Measurements from ENCODE around the gene STIM1. TPM values are rescaled to one million over a fixed set of nuclear protein-coding genes. Genes with fewer than 3 reads are reported as not detected.

STIM1 gene
- total and polyA plus RNA-seq, 10 of the 15 experiments (the other 5 are each of a cell fraction or from before 2014, with no cell fraction given) = 8.6 to 57.7 (median 29.3) TPM

GRCh38 chr11:3833449-3833848, 22.0 kb upstream of the STIM1 start (continued):
- TF ChIP-seq RUNX3 (IDR thresholded peaks at IDR 0.05; ENCODE audit: low read length) = no peak

GRCh38 chr11:3834349-3834663, 21.2 kb upstream of the STIM1 start:
- POLR2A ChIA-PET = no interaction called here
- CTCF ChIA-PET = interaction anchor here (1.2 to 39.6 kb wide), 5 partner anchors 9 to 31 kb away, joined by 3 to 1047 read pairs (median 22); partner anchors contain the start of genes PGAP2 and STIM1
- no TSS peak for BruUV-seq (replicated peaks)
- FAIRE-seq = no peak
- DNase-seq (ENCODE audit: low read depth, low spot score) = no peak
- Histone ChIP-seq H3K79me2 (ENCODE audit: control insufficient read depth, insufficient read depth, low read length) (peaks cover 91% of the 10 kb centered on the region), H3K4me3 (peak overlapping the region; percentile 37), H3K27ac (ENCODE audit: control insufficient read depth, insufficient read depth) (no peak overlapping the region; the same call in none of the 2 replicates), H4K20me1 (ENCODE audit: control insufficient read depth, insufficient read depth) (no peaks in the 10 kb centered on the region; the same call in 1 of the 2 replicates), H3K4me2 (ENCODE audit: control insufficient read depth, insufficient read depth) (peak overlapping the region; percentile 32), H3K36me3 (ENCODE audit: control insufficient read depth in 2 of 2, insufficient read depth in 2 of 2, low read length in 1 of 2) (peaks cover 11 to 24% of the 10 kb centered on the region in 2 experiments; a peak in 3 of 4 replicates), H3K9ac (ENCODE audit: control insufficient read depth, insufficient read depth, low read length) (peak overlapping the region; percentile 28; the same call in 1 of the 2 replicates), H3K9me3 (replicated peaks; ENCODE audit: control insufficient read depth, insufficient read depth, low read length) (no peaks in the 10 kb centered on the region), H3K4me1 (ENCODE audit: control insufficient read depth, insufficient read depth, low read length) (peaks cover 41% of the 10 kb centered on the region), H3K27me3 (replicated peaks in 1 of 2; ENCODE audit: control insufficient read depth in 2 of 2, insufficient read depth in 2 of 2, low read length in 1 of 2) (no peaks in the 10 kb centered on the region), H2AFZ (ENCODE audit: control insufficient read depth, low read depth, low read length) (no peak overlapping the region)
- SMC1A ChIA-PET (ENCODE audit: uncharacterized antibody, unreplicated experiment) = interaction anchor here (1.0 to 12.4 kb wide), 4 partner anchors 12 to 240 kb away, joined by 3 to 188 read pairs (median 4); partner anchors contain the start of gene STIM1
- ATAC-seq = no peak
- 60% methylated on average over 4 of the region's 4 CpGs for WGBS (ENCODE audit: insufficient coverage, insufficient replicate concordance, low lambda C conversion rate, missing lambda C conversion rate)
- TF ChIP-seq KDM1A (IDR thresholded peaks at IDR 0.05; ENCODE audit: borderline replicate concordance) = no peak
- TF ChIP-seq BCL3 (IDR thresholded peaks at IDR 0.05; ENCODE audit: borderline replicate concordance, insufficient read depth, low read depth, low read length, poor library complexity, severe bottlenecking) = no peak
- TF ChIP-seq HDAC2 (IDR thresholded peaks at IDR 0.05) = no peak
- no peak for TF ChIP-seq EED (IDR thresholded peaks at IDR 0.05; ENCODE audit: low read depth)
- no peak for TF ChIP-seq NRF1 (conservative IDR thresholded peaks at IDR 0.05; ENCODE audit: low read depth, low read length)
- TF ChIP-seq ZNF217 (IDR thresholded peaks at IDR 0.05) = no peak
- no peak for TF ChIP-seq SIN3A (IDR thresholded peaks at IDR 0.05; ENCODE audit: low read depth, low read length)
- no peak for TF ChIP-seq NFYB (IDR thresholded peaks at IDR 0.05; ENCODE audit: insufficient read depth, low read depth, low read length)
- TF ChIP-seq ZNF207 (IDR thresholded peaks at IDR 0.05; ENCODE audit: borderline replicate concordance) = no peak
- no peak for TF ChIP-seq NR2F1 (conservative IDR thresholded peaks at IDR 0.05)
- no peak for TF ChIP-seq NFIC (IDR thresholded peaks at IDR 0.05; ENCODE audit: low read depth, low read length)
- no peak for TF ChIP-seq SREBF2 (IDR thresholded peaks at IDR 0.05; ENCODE audit: low read length)
- no peak for TF ChIP-seq CHD4 (IDR thresholded peaks at IDR 0.05)
- no peak for TF ChIP-seq NR2C1 (IDR thresholded peaks at IDR 0.05)
- no peak for TF ChIP-seq MLLT1 (IDR thresholded peaks at IDR 0.05)
- no peak for TF ChIP-seq POLR2AphosphoS5 (IDR thresholded peaks at IDR 0.05; ENCODE audit: low read length)
- no peak for TF ChIP-seq MTA3 (IDR thresholded peaks at IDR 0.05; ENCODE audit: borderline replicate concordance, low read length)
- no peak for TF ChIP-seq TAF1 (IDR thresholded peaks at IDR 0.05; ENCODE audit: borderline replicate concordance, low read depth, low read length)
- RAD21 ChIA-PET (ENCODE audit: unreplicated experiment) = interaction anchor here (1.4 to 12.7 kb wide), 2 partner anchors 21 to 238 kb away, joined by 4 to 304 read pairs; partner anchors contain the start of gene STIM1
- in situ Hi-C loops (cut with MboI) (loop anchor here (25.0 kb wide), 1 partner anchor 553 kb away; the partner anchor contains the start of gene TRIM21), intact Hi-C loops (cut with micrococcal nuclease; ENCODE audit: unreplicated experiment) (no loop called here)

Measured in GM12878 (cell line).